ENCODE measurements around the gene AFAP1L2. TPM values are rescaled to one million over a fixed set of nuclear protein-coding genes. Genes with fewer than 3 reads are reported as not detected.

Gene AFAP1L2
- total and polyA plus RNA-seq, 7 experiments from 2014 or later = 0.56 to 3.0 (median 1.5) TPM

- POLR2A ChIA-PET = no interaction called here
These were observed 132.5 kb downstream of the AFAP1L2 start for GRCh38 chr10:114271779-114272167.

GRCh38 chr10:114271075-114271778 lies 133.1 kb downstream of the AFAP1L2 start:
- Mint-ChIP-seq H3K4me1 (no peaks in the 10 kb centered on the region), H3K27me3 (peaks cover 5 to 14% (median 10%) of the 10 kb centered on the region in 5 donors), H3K27ac (no peak overlapping the region), H3K9me3 (no peaks in the 10 kb centered on the region), H3K4me3 (no peak overlapping the region), H3K36me3 (no peaks in the 10 kb centered on the region)
- Histone ChIP-seq H3K27me3 (ENCODE audit: control insufficient read depth in 2 of 2, insufficient read depth in 2 of 2, low read length in 2 of 2) (no peaks in the 10 kb centered on the region), H3K9me3 (ENCODE audit: control insufficient read depth in 2 of 3, low read length in 3 of 3) (no peaks in the 10 kb centered on the region), H3K27ac (ENCODE audit: low read depth, low read length) (no peak overlapping the region), H3K36me3 (ENCODE audit: control insufficient read depth in 2 of 3, insufficient read depth in 3 of 3, low read length in 3 of 3) (no peaks in the 10 kb centered on the region), H3K4me1 (ENCODE audit: control insufficient read depth in 2 of 2, insufficient read depth in 2 of 2, low read length in 2 of 2) (no peaks in the 10 kb centered on the region), H3K4me3 (ENCODE audit: low read length) (no peak overlapping the region)
- DNase-seq (no peak), ATAC-seq (no peak)
- intact Hi-C loops (cut with micrococcal nuclease) = no loop called here
- ChIA-PET POLR2A (no interaction called here), CTCF (interaction anchor here (0.6 kb wide), 1 partner anchor 513 kb away, joined by 3 read pairs; no protein-coding TSS in a partner anchor)

More at GRCh38 chr10:114271779-114272167, 132.5 kb downstream of the AFAP1L2 start:
- Histone ChIP-seq H3K27ac (ENCODE audit: low read depth, low read length) (no peak overlapping the region), H3K36me3 (ENCODE audit: control insufficient read depth in 2 of 3, insufficient read depth in 3 of 3, low read length in 3 of 3) (no peaks in the 10 kb centered on the region), H3K9me3 (ENCODE audit: control insufficient read depth in 2 of 3, low read length in 3 of 3) (no peaks in the 10 kb centered on the region), H3K27me3 (ENCODE audit: control insufficient read depth in 2 of 2, insufficient read depth in 2 of 2, low read length in 2 of 2) (no peaks in the 10 kb centered on the region), H3K4me3 (ENCODE audit: low read length) (no peak overlapping the region), H3K4me1 (ENCODE audit: control insufficient read depth in 2 of 2, insufficient read depth in 2 of 2, low read length in 2 of 2) (no peaks in the 10 kb centered on the region)
- Mint-ChIP-seq H3K27me3 (peaks cover 5 to 14% (median 10%) of the 10 kb centered on the region in 5 donors), H3K9me3 (no peaks in the 10 kb centered on the region), H3K27ac (no peak overlapping the region), H3K36me3 (no peaks in the 10 kb centered on the region), H3K4me1 (no peaks in the 10 kb centered on the region), H3K4me3 (no peak overlapping the region)
- intact Hi-C loops (cut with micrococcal nuclease) = no loop called here
- no peak for ATAC-seq
- no peak for DNase-seq
- CTCF ChIA-PET = no interaction called here

GRCh38 chr10:114266521-114266920 lies 137.8 kb downstream of the AFAP1L2 start:
- CTCF ChIA-PET = no interaction called here
- no peaks in the 10 kb centered on the region for H3K36me3 ChIP-seq (ENCODE audit: control insufficient read depth in 2 of 3, insufficient read depth in 3 of 3, low read length in 3 of 3)

GRCh38 chr10:114265392-114266053 lies 138.8 kb downstream of the AFAP1L2 start:
- intact Hi-C loops (cut with micrococcal nuclease) = no loop called here
- Histone ChIP-seq H3K27ac (ENCODE audit: low read depth, low read length) (no peak overlapping the region), H3K27me3 (ENCODE audit: control insufficient read depth in 2 of 2, insufficient read depth in 2 of 2, low read length in 2 of 2) (no peaks in the 10 kb centered on the region), H3K36me3 (ENCODE audit: control insufficient read depth in 2 of 3, insufficient read depth in 3 of 3, low read length in 3 of 3) (no peaks in the 10 kb centered on the region), H3K4me1 (ENCODE audit: control insufficient read depth in 2 of 2, insufficient read depth in 2 of 2, low read length in 2 of 2) (no peaks in the 10 kb centered on the region), H3K4me3 (ENCODE audit: low read length) (no peak overlapping the region), H3K9me3 (ENCODE audit: control insufficient read depth in 2 of 3, low read length in 3 of 3) (no peaks in the 10 kb centered on the region)
- ChIA-PET POLR2A (no interaction called here), CTCF (no interaction called here)
- Mint-ChIP-seq H3K4me1 (peaks cover 0 to 6% (median 0%) of the 10 kb centered on the region in 7 donors), H3K27me3 (peaks cover 0 to 5% (median 0%) of the 10 kb centered on the region in 5 donors), H3K4me3 (no peak overlapping the region), H3K9me3 (no peaks in the 10 kb centered on the region), H3K36me3 (no peaks in the 10 kb centered on the region), H3K27ac (no peak overlapping the region)
- ATAC-seq (no peak), DNase-seq (no peak)

More at GRCh38 chr10:114266521-114266920, 137.8 kb downstream of the AFAP1L2 start:
- no peaks in the 10 kb centered on the region for H3K9me3 ChIP-seq (ENCODE audit: control insufficient read depth in 2 of 3, low read length in 3 of 3)
- ATAC-seq (no peak), DNase-seq (no peak)
- H3K27ac Mint-ChIP-seq = no peak overlapping the region
- no peak overlapping the region for H3K27ac ChIP-seq (ENCODE audit: low read depth, low read length)
- POLR2A ChIA-PET = no interaction called here
- peaks cover 0 to 5% (median 0%) of the 10 kb centered on the region in 5 donors for H3K27me3 Mint-ChIP-seq
- H3K27me3 ChIP-seq (ENCODE audit: control insufficient read depth in 2 of 2, insufficient read depth in 2 of 2, low read length in 2 of 2) = no peaks in the 10 kb centered on the region
- H3K4me3 Mint-ChIP-seq = no peak overlapping the region
- no peaks in the 10 kb centered on the region for H3K9me3 Mint-ChIP-seq
- intact Hi-C loops (cut with micrococcal nuclease) = no loop called here
- no peaks in the 10 kb centered on the region for H3K4me1 ChIP-seq (ENCODE audit: control insufficient read depth in 2 of 2, insufficient read depth in 2 of 2, low read length in 2 of 2)
- H3K36me3 Mint-ChIP-seq = no peaks in the 10 kb centered on the region
- H3K4me3 ChIP-seq (ENCODE audit: low read length) = no peak overlapping the region
- no peaks in the 10 kb centered on the region for H3K4me1 Mint-ChIP-seq

GRCh38 chr10:114262496-114262895 lies 141.8 kb downstream of the AFAP1L2 start:
- ATAC-seq = no peak
- ChIA-PET POLR2A (no interaction called here), CTCF (no interaction called here)
- Histone ChIP-seq H3K36me3 (ENCODE audit: control insufficient read depth in 2 of 3, insufficient read depth in 3 of 3, low read length in 3 of 3) (no peaks in the 10 kb centered on the region), H3K9me3 (ENCODE audit: control insufficient read depth in 2 of 3, low read length in 3 of 3) (no peaks in the 10 kb centered on the region), H3K4me1 (ENCODE audit: control insufficient read depth in 2 of 2, insufficient read depth in 2 of 2, low read length in 2 of 2) (no peaks in the 10 kb centered on the region), H3K27ac (ENCODE audit: low read depth, low read length) (no peak overlapping the region), H3K27me3 (ENCODE audit: control insufficient read depth in 2 of 2, insufficient read depth in 2 of 2, low read length in 2 of 2) (no peaks in the 10 kb centered on the region), H3K4me3 (ENCODE audit: low read length) (no peak overlapping the region)
- no peaks in the 10 kb centered on the region for H3K9me3 Mint-ChIP-seq
- peaks cover 0 to 5% (median 0%) of the 10 kb centered on the region in 5 donors for H3K27me3 Mint-ChIP-seq
- peaks cover 0 to 18% (median 12%) of the 10 kb centered on the region in 7 donors for H3K4me1 Mint-ChIP-seq
- intact Hi-C loops (cut with micrococcal nuclease) = no loop called here
- no peak overlapping the region for H3K4me3 Mint-ChIP-seq
- H3K27ac Mint-ChIP-seq = no peak overlapping the region
- DNase-seq = no peak
- H3K36me3 Mint-ChIP-seq = no peaks in the 10 kb centered on the region

GRCh38 chr10:114261076-114261475 lies 143.2 kb downstream of the AFAP1L2 start:
- H3K36me3 ChIP-seq (ENCODE audit: control insufficient read depth in 2 of 3, insufficient read depth in 3 of 3, low read length in 3 of 3) = no peaks in the 10 kb centered on the region
- Mint-ChIP-seq H3K27me3 (peaks cover 0 to 5% (median 0%) of the 10 kb centered on the region in 5 donors), H3K27ac (no peak overlapping the region), H3K4me3 (no peak overlapping the region), H3K36me3 (no peaks in the 10 kb centered on the region), H3K9me3 (no peaks in the 10 kb centered on the region), H3K4me1 (peaks cover 0 to 18% (median 12%) of the 10 kb centered on the region in 7 donors)
- DNase-seq (no peak), ATAC-seq (no peak)
- H3K9me3 ChIP-seq (ENCODE audit: control insufficient read depth in 2 of 3, low read length in 3 of 3) = no peaks in the 10 kb centered on the region
- intact Hi-C loops (cut with micrococcal nuclease) = no loop called here
- POLR2A ChIA-PET = no interaction called here
- H3K4me3 ChIP-seq (ENCODE audit: low read length) = no peak overlapping the region
- H3K27ac ChIP-seq (ENCODE audit: low read depth, low read length) = no peak overlapping the region
- H3K27me3 ChIP-seq (ENCODE audit: control insufficient read depth in 2 of 2, insufficient read depth in 2 of 2, low read length in 2 of 2) = no peaks in the 10 kb centered on the region
- H3K4me1 ChIP-seq (ENCODE audit: control insufficient read depth in 2 of 2, insufficient read depth in 2 of 2, low read length in 2 of 2) = no peaks in the 10 kb centered on the region
- CTCF ChIA-PET = no interaction called here

- H3K27ac Mint-ChIP-seq = no peak overlapping the region
- CTCF ChIA-PET = no interaction called here
These were observed 143.9 kb downstream of the AFAP1L2 start for GRCh38 chr10:114260366-114260765.

More at GRCh38 chr10:114260366-114260765, 143.9 kb downstream of the AFAP1L2 start:
- ATAC-seq (no peak), DNase-seq (no peak)
- Mint-ChIP-seq H3K4me1 (peaks cover 0 to 18% (median 12%) of the 10 kb centered on the region in 7 donors), H3K27me3 (peaks cover 0 to 5% (median 0%) of the 10 kb centered on the region in 5 donors), H3K36me3 (no peaks in the 10 kb centered on the region), H3K4me3 (no peak overlapping the region), H3K9me3 (no peaks in the 10 kb centered on the region)
- intact Hi-C loops (cut with micrococcal nuclease) = no loop called here
- Histone ChIP-seq H3K27me3 (ENCODE audit: control insufficient read depth in 2 of 2, insufficient read depth in 2 of 2, low read length in 2 of 2) (no peaks in the 10 kb centered on the region), H3K4me1 (ENCODE audit: control insufficient read depth in 2 of 2, insufficient read depth in 2 of 2, low read length in 2 of 2) (no peaks in the 10 kb centered on the region), H3K9me3 (ENCODE audit: control insufficient read depth in 2 of 3, low read length in 3 of 3) (no peaks in the 10 kb centered on the region), H3K4me3 (ENCODE audit: low read length) (no peak overlapping the region), H3K27ac (ENCODE audit: low read depth, low read length) (no peak overlapping the region), H3K36me3 (ENCODE audit: control insufficient read depth in 2 of 3, insufficient read depth in 3 of 3, low read length in 3 of 3) (no peaks in the 10 kb centered on the region)
- POLR2A ChIA-PET = no interaction called here
